Neural cell (in vitro differentiated cells): ENCODE measurements around the gene ZDHHC11.

Source experiments
- EP300 ChIP-seq: fragments of 450-650 bp; conservative IDR thresholded peaks from 2 replicates; pipeline ENCODE4 v1.6.1; 2014; ENCODE audit warnings: antibody characterized with exemption, mild to moderate bottlenecking, moderate library complexity; ENCODE audit not compliant: poor library complexity, severe bottlenecking
- EZH2 ChIP-seq: fragments of 200-600, 300-800 bp; shearing (Covaris generic), sonication (generic); IDR thresholded peaks from 2 replicates; pipeline ENCODE4 v1.6.1; 2014; ENCODE audit warnings: antibody characterized with exemption, low read length, borderline replicate concordance, mild to moderate bottlenecking; ENCODE audit not compliant: insufficient read depth, poor library complexity, severe bottlenecking
- MXI1 ChIP-seq: fragments of 450-650 bp; conservative IDR thresholded peaks from 2 replicates; pipeline ENCODE4 v1.6.1; 2014; ENCODE audit warnings: antibody characterized with exemption, mild to moderate bottlenecking; ENCODE audit not compliant: poor library complexity, severe bottlenecking
- TAF1 ChIP-seq: IDR thresholded peaks from 2 replicates; pipeline ENCODE4 v1.6.1; 2012; ENCODE audit warnings: low read depth
- TF ChIP-seq, protein P1 (sequence below): fragments of 450-650 bp; IDR thresholded peaks from 2 replicates; pipeline ENCODE4 v1.5.1; 2014; ENCODE audit warnings: antibody characterized with exemption, mild to moderate bottlenecking, moderate library complexity; ENCODE audit not compliant: poor library complexity, severe bottlenecking
- TF ChIP-seq, protein P2 (sequence below): IDR thresholded peaks from 2 replicates; pipeline ENCODE4 v1.6.1; 2012; ENCODE audit warnings: borderline replicate concordance

DNA sequence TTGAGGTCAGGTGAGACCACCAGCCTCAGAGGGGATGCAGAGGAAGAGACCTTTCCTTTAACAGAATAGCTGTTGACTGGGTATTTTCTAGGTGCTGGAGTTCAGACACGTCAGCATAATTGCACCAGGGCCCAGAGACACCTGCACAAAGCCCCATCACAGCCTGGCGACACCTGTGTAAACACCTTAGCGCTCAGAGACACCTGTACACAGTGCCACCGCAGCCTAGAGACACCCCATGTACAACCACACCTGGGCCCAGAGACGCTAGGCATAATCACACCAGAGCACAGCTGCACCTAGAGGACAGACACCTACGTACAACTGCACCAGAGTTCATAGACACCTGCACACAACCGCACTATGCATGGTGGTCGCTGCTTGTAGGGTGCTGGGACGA is 42.9 kb upstream of the ZDHHC11 start:
- TF ChIP-seq EZH2 (no peak), MXI1 (no peak), EP300 (no peak), TAF1 (no peak)
- TF ChIP-seq, protein P1, sequence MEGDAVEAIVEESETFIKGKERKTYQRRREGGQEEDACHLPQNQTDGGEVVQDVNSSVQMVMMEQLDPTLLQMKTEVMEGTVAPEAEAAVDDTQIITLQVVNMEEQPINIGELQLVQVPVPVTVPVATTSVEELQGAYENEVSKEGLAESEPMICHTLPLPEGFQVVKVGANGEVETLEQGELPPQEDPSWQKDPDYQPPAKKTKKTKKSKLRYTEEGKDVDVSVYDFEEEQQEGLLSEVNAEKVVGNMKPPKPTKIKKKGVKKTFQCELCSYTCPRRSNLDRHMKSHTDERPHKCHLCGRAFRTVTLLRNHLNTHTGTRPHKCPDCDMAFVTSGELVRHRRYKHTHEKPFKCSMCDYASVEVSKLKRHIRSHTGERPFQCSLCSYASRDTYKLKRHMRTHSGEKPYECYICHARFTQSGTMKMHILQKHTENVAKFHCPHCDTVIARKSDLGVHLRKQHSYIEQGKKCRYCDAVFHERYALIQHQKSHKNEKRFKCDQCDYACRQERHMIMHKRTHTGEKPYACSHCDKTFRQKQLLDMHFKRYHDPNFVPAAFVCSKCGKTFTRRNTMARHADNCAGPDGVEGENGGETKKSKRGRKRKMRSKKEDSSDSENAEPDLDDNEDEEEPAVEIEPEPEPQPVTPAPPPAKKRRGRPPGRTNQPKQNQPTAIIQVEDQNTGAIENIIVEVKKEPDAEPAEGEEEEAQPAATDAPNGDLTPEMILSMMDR, result no peak
- TF ChIP-seq, protein P2, sequence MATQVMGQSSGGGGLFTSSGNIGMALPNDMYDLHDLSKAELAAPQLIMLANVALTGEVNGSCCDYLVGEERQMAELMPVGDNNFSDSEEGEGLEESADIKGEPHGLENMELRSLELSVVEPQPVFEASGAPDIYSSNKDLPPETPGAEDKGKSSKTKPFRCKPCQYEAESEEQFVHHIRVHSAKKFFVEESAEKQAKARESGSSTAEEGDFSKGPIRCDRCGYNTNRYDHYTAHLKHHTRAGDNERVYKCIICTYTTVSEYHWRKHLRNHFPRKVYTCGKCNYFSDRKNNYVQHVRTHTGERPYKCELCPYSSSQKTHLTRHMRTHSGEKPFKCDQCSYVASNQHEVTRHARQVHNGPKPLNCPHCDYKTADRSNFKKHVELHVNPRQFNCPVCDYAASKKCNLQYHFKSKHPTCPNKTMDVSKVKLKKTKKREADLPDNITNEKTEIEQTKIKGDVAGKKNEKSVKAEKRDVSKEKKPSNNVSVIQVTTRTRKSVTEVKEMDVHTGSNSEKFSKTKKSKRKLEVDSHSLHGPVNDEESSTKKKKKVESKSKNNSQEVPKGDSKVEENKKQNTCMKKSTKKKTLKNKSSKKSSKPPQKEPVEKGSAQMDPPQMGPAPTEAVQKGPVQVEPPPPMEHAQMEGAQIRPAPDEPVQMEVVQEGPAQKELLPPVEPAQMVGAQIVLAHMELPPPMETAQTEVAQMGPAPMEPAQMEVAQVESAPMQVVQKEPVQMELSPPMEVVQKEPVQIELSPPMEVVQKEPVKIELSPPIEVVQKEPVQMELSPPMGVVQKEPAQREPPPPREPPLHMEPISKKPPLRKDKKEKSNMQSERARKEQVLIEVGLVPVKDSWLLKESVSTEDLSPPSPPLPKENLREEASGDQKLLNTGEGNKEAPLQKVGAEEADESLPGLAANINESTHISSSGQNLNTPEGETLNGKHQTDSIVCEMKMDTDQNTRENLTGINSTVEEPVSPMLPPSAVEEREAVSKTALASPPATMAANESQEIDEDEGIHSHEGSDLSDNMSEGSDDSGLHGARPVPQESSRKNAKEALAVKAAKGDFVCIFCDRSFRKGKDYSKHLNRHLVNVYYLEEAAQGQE, result no peak
